H1 (cell line): ENCODE measurements around the gene MARCHF9.

Source experiments
- EZH2 ChIP-seq: fragments of 200-600 bp; sonication (generic); IDR thresholded peaks from 2 replicates; pipeline ENCODE4 v1.7.1; 2012; ENCODE audit warnings: low read depth, mild to moderate bottlenecking, moderate library complexity, low read length, inconsistent platforms; ENCODE audit not compliant: severe bottlenecking
- KDM1A ChIP-seq: fragments of 200-600, 300-600 bp; sonication (generic); IDR thresholded peaks from 2 replicates; pipeline ENCODE4 v1.7.1; 2016; ENCODE audit warnings: mild to moderate bottlenecking, low read length, borderline replicate concordance
- POLR2A ChIP-seq, 2 experiments: IDR thresholded peaks; 1 replicate in 1 of 2; 2 replicates in 1 of 2; pipeline ENCODE4 v1.6.1; 2011; ENCODE audit warnings: low read depth in 2 of 2, low read length in 2 of 2, mild to moderate bottlenecking in 2 of 2; ENCODE audit errors: control extremely low read depth in 1 of 2
- POLR2AphosphoS5 ChIP-seq: IDR thresholded peaks from 2 replicates; pipeline ENCODE4 v1.6.1; 2011; ENCODE audit warnings: low read depth, low read length
- RAD21 ChIP-seq, 2 experiments: IDR thresholded peaks in 1 of 2; conservative IDR thresholded peaks in 1 of 2; 2 replicates each; pipeline ENCODE4 v1.6.1; 2011; ENCODE audit warnings: low read depth in 2 of 2, low read length in 2 of 2, improper control_type of control experiment in 1 of 2, inconsistent platforms in 1 of 2, mild to moderate bottlenecking in 1 of 2, moderate library complexity in 1 of 2
- TAF1 ChIP-seq: IDR thresholded peaks from 2 replicates; pipeline ENCODE4 v1.6.1; 2011; ENCODE audit warnings: mild to moderate bottlenecking, low read depth, low read length
- TCF12 ChIP-seq: IDR thresholded peaks from 2 replicates; pipeline ENCODE4 v1.6.1; 2011; ENCODE audit warnings: low read depth, mild to moderate bottlenecking, low read length
- TF ChIP-seq, protein P1 (sequence below), 3 experiments: IDR thresholded peaks; 1 replicate in 2 of 3; 2 replicates in 1 of 3; pipeline versions ENCODE4 v1.5.1 to v1.6.1; 2011; ENCODE audit warnings: low read length in 3 of 3, mild to moderate bottlenecking in 3 of 3, inconsistent platforms in 2 of 3, low read depth in 1 of 3, moderate library complexity in 1 of 3; ENCODE audit not compliant: insufficient read depth in 1 of 3; ENCODE audit errors: control extremely low read depth in 1 of 3

DNA sequence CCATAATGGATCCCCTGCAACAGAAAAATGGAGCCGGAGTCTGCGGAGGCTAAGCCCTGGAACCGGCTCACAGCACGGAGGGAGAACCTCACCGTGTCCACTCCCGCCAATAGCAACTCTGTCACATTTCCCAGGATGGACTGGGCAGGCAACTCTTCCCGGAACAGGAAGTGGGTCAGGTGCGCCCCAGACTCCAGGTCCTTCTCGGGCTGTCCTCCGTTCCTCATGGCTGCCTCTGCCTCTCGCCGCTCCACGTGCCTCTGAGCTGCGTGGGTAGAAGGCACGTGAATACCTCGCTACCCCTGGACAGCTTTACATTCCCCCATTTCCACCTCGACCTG is 9.7 kb downstream of the MARCHF9 start:
- TF ChIP-seq TAF1, result no peak
- TF ChIP-seq EZH2, result no peak
- peak in 1 of 2 experiments; percentile 25; a peak in 2 of 3 replicates for TF ChIP-seq POLR2A (IDR thresholded peaks at IDR 0.05; ENCODE audit: control extremely low read depth in 1 of 2, low read depth in 2 of 2, low read length in 2 of 2)
- TF ChIP-seq KDM1A, result no peak
- TF ChIP-seq, protein P1, sequence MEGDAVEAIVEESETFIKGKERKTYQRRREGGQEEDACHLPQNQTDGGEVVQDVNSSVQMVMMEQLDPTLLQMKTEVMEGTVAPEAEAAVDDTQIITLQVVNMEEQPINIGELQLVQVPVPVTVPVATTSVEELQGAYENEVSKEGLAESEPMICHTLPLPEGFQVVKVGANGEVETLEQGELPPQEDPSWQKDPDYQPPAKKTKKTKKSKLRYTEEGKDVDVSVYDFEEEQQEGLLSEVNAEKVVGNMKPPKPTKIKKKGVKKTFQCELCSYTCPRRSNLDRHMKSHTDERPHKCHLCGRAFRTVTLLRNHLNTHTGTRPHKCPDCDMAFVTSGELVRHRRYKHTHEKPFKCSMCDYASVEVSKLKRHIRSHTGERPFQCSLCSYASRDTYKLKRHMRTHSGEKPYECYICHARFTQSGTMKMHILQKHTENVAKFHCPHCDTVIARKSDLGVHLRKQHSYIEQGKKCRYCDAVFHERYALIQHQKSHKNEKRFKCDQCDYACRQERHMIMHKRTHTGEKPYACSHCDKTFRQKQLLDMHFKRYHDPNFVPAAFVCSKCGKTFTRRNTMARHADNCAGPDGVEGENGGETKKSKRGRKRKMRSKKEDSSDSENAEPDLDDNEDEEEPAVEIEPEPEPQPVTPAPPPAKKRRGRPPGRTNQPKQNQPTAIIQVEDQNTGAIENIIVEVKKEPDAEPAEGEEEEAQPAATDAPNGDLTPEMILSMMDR (IDR thresholded peaks at IDR 0.05; ENCODE audit: control extremely low read depth in 1 of 3, insufficient read depth in 1 of 3, low read depth in 1 of 3, low read length in 3 of 3), result no peak
- TF ChIP-seq RAD21 (IDR thresholded peaks at IDR 0.05 in 1 of 2, conservative IDR thresholded peaks at IDR 0.05 in 1 of 2; ENCODE audit: low read depth in 2 of 2, low read length in 2 of 2), result no peak
- no peak for TF ChIP-seq TCF12
- TF ChIP-seq POLR2AphosphoS5, result peak; percentile 38; the same call in 1 of the 2 replicates
